GM18867 (cell line): ENCODE data around the gene SETD3.

Source experiments
- ATAC-seq: cut with Tn5 transposase; IDR thresholded peaks from one replicate; pipeline ENCODE4 v1.9.1; 2021; ENCODE audit warnings: mild to moderate bottlenecking, moderate library complexity; ENCODE audit not compliant: unreplicated experiment

Gene SETD3

DNA sequence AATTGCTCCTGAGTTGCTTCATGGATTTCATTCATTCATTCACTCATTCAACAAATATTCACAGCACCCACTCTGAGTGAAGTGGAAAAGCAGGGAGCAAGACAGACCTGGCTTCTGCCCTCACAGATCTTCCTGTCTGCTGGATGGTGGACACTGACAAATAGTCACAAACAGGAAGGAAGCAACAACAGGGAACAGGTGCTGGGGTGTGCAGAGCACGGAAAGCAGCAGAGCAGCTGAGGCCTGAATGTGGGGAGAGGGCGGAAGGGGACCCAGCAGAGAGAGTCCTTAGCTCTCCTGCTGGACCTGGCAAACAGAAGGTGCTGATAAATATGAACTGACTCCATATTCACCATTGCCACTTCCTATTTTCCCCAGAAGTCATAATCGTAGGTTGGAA lies 54.4 kb downstream of the SETD3 start:
- no peak for ATAC-seq

- ATAC-seq = no peak
Observed at GRCh38 chr14:99425272-99425681, 55.4 kb downstream of the SETD3 start.

DNA sequence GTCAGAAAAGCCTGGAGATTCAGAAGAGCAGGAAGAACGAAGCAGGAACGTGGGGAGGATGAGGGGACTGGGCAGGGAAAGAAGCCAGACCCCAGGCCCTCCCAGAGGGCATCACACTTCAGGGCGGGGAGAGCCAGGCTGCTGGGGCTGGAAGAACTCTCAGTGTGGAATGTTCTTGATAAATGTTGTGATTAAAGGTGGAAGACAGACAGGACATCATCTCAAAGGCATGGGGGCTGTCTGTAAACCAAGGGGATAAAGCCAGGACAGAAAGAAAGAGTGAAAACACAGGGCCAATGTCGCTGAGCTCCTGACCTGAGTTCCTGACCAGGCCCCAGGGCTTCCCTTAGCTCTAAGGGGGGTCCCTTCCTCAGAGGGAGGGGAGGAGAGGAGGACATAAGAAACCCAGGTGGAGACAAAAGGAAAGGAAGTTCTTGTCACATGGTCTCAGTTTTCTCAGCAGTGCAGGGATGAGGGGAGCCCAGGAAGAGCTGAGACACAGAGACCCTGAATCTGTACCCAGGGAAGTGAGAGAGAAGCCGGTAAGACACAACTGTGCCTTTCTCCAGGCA lies 56.3 kb downstream of the SETD3 start:
- ATAC-seq = no peak

- no peak for ATAC-seq
Observed at GRCh38 chr14:99423434-99423833, 57.2 kb downstream of the SETD3 start.

DNA sequence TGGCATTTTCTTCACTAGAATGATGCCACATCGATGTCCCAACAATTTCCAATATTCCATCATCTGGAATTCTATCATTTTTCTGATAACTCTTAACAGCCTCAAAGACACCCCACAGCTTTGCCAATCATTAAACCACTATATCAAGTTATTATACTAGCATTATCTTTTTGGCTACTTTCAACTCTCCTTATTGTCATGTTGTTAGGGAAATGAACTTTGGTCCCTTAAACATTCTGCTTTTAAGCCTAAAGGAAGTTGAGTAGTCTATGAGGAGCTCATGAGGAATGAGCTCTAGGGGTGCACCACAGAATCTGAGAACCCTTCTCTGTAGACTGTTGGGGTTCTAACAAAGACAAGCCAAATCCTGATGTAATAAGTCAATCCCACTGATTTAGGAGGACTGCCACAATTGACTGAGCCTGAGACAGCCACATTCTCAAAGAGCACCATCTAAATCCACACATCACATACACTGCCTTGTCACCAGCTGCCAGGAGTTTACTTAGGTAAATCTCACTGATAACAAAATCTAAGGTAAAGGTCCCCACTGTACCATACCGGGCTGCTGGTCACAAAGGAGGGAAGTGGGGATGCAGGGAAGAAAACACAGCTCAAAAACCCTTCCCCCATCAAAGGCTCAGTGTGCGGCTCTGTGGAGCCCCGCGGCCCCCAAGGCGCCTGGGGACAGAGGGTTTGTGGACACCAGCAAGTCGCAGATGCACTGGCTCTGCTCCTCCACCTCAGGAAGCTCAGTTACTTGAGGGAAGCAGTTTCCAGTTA lies 58.2 kb downstream of the SETD3 start:
- ATAC-seq = no peak

- ATAC-seq = no peak
Observed at GRCh38 chr14:99420711-99421110, 59.9 kb downstream of the SETD3 start.

DNA sequence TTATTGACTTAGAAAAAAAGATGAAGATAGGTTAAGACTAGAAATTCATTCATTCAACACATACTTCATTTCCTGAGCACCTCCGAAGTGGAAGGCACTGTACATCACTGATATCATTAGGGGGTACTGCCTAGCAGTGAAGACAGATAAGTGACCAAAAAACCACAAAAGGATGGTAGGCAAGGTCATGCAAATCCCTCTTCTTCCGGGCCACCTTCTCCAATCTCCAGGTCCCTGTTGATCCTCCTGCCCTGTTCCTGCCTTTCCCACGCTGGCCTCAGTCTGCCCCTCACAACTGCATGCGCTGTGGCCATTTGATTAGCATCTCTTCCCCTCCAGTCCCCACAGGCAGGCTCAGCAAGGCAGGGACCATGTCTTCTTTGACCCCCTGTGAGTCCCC lies 60.8 kb downstream of the SETD3 start:
- ATAC-seq = no peak

- ATAC-seq = no peak
Observed at GRCh38 chr14:99418242-99418641, 62.4 kb downstream of the SETD3 start.

GRCh38 chr14:99416909-99417308 lies 63.8 kb downstream of the SETD3 start:
- ATAC-seq = no peak

DNA sequence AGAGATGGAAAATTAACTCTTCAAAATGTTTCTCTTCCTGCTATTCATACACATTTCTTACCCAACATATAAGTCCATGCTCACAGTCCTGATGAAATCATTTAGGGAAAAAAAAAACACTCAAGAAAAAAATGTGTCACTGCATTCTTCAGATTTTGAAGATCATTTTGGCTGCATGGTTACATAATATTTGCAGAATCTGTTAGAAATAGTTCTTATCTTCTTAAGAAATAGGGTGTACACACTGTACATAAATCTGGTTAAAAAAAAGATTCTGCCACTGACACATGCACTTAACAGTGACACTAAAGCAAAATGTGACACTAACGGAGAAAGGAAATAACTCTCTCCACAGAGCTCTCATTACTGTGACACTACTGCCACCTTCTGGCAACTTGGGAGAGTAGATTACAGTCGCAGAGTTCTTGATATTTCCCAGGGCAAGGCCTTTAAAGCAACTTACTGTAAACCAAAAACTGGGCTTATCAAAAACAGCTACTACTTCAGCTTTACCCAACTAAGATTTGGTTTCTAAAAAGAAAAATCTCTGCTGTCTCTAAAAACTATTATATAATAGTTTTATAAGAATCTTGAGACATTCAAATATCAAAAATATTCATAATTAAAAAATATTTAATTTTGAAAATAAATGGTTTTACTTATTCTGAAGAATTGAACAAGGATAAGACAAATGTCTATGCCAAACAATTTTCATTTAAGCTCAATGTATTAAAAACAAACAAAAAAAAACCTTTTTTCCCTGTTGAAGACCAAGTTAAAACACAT lies 65.0 kb downstream of the SETD3 start:
- peak; percentile 79 for ATAC-seq

DNA sequence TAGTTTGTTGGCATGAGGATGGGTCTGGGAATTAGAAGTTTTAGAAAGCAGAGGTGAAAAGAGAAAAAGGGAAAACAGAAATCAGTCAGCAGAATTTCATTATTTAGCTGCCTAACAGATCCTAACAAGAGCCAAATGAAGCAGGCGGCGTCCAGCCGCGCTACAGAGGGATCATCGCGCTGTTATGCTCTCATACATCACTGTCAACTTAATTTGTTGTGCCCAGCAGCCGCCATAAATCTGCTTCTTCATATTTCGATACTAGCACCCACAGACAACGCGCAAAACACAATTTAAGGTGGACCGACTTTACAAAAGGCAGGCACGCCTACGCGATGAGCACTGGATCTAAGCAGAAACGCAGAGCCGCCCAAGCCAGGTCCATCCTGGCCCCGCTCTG lies 66.7 kb downstream of the SETD3 start:
- no peak for ATAC-seq

DNA sequence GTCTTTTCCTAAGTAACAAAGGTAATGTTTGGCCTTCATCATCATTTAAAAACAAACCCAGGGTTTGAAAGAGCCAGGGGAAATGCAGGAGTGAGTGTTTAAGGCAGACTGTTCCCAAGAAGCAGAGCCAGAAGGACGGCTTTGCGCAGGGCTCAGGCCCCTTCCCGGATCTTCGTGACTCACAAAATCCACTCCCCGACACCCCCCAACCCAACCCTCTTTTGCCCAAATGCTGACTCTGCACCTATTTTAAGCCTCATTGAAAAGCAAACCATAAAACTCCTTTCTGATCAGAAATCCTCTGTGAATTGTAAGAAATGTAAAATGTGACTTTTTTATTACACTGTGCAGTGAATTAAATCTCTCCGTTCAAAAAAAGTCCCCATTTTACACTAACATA lies 67.5 kb downstream of the SETD3 start:
- ATAC-seq = no peak

- no peak for ATAC-seq
Observed at GRCh38 chr14:99412117-99413061, 68.3 kb downstream of the SETD3 start.

DNA sequence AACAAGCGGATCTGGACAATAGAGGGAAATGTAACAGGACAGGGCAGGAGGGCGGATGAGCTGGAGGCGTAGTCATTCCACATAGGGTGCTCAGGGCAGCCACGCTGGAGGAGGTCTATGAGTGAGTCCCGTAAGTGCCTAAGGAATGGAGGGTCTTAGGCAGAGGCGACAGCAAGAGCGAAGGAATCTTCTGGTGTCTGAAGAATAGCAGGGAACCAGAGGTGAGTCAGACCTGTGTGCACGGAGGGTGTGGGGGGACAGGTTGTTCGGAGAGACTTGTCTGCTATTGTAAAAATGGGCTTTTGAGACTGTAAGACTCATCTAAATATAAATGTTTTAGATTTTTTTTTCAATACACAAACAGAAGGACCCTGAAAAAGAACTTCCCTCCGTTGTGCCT lies 70.6 kb downstream of the SETD3 start:
- no peak for ATAC-seq

GRCh38 chr14:99408971-99409289 lies 71.7 kb downstream of the SETD3 start:
- no peak for ATAC-seq

GRCh38 chr14:99408286-99408970 lies 72.2 kb downstream of the SETD3 start:
- no peak for ATAC-seq

DNA sequence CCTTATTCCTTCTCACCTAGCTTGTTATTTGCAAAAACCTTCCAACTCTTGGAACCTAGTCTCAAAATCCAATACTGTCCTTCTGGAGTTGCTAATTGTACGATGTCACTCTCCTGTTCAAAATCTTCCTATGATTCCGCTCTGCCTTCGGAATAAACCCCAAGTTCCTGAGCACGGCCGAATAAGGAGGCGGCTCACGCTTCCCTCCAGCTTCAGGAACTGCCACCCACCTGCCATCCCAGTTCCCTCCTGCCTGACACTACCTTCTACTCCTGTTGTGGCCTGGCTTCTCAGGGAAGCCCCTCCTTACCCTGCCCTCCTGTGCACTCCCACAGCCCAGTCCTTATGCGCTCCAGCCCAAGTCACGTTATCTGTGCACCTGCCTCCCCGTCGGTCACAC lies 73.2 kb downstream of the SETD3 start:
- ATAC-seq = no peak

DNA sequence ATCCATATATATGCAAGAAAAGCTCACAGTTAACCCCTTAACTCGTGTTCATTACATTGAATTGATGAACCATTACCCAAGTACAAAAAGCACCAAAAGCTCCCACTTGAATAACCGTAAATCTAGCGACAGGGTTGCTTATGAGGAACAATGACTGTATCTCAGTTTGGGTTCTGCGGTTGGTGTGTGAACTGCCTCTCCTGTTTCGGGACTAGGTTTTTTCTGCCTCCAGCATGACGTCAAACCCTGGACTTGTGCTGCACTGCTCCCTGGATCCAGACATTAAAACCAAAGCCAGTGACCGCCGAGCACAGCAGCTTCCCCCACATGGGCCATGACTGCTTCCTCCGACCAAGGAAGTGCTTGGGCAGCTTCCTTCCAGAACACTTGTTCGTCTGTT lies 77.7 kb downstream of the SETD3 start:
- no peak for ATAC-seq

GRCh38 chr14:99402285-99402648 lies 78.4 kb downstream of the SETD3 start:
- ATAC-seq = no peak

GRCh38 chr14:99401621-99402284 lies 78.9 kb downstream of the SETD3 start:
- ATAC-seq = no peak
